Measurements from ENCODE around the gene INF2.

The INF2 gene

GRCh38 chr14:104768437-104769323 is 79.3 kb downstream of the INF2 start:
- in situ Hi-C loops (cut with MboI; ENCODE audit: low sequenced_read_pairs): no loop called here

GRCh38 chr14:104769324-104770071 is 80.1 kb downstream of the INF2 start:
- in situ Hi-C loops (cut with MboI; ENCODE audit: low sequenced_read_pairs): no loop called here

DNA sequence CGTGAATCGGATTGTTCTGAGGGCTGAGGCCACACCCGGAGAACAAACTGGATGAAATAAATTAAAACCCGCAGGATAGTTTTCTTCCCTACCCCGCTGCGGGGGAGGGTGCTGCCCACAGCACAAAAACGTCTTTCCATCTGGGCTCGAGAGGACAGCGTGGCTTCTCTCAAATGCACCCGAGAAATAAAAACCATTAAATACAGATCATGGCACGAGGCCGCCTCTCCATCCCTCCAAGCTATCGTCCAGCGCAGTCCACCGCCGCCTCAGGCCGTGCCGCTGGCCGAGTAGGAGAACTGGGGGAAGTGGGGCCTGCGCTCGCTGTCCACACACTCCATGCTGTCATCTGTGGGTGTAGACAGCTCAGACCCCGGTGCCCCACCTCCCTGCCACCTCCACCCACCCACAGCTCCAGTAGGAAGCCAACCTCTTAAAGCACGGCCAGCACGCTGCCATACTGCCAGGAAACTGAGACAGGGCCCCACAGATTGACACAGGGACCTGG is 80.7 kb downstream of the INF2 start:
- in situ Hi-C loops (cut with MboI; ENCODE audit: low sequenced_read_pairs): no loop called here

DNA sequence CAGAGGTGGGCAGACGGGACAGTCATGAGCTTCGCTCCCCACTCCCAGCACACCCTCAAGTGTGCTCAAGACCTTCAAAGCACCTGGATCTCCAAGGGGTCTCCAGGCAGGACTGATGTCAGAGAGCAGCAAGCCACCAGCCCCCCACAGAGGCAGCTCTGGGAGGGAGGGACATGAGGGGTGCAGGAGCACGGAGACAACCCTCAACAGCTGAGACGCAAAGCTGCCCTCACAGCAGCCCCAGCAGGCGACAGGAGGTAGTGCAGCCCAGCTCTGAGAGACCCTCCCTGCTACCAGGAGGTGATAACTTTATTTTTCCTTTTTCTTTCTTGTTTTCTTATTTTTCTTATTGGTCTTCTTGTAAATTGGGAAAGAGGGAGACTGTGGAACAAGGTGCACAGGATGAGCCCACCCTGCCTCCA is 81.4 kb downstream of the INF2 start:
- in situ Hi-C loops (cut with MboI; ENCODE audit: low sequenced_read_pairs): no loop called here

- in situ Hi-C loops (cut with MboI; ENCODE audit: low sequenced_read_pairs): no loop called here
These were observed 82.0 kb downstream of the INF2 start for GRCh38 chr14:104771374-104771773.

All from HL-60/S4 treated with retinoic acid at 250 ng/mL for 4 days and 3 days (cell line).